GM23338 (cell line): Measurements from ENCODE around the gene SLC18A2. TPM values are rescaled to one million over a fixed set of nuclear protein-coding genes. Genes with fewer than 3 reads are reported as not detected.

ENCODE experiments used
- ATAC-seq: fragments of 200-7000 bp; cut with Tn5 transposase; 3 replicates; pipeline ENCODE4 v1.9.1; 2020
- DNase-seq: peaks from one replicate; pipeline ENCODE4 v3.0.0-alpha.2; 2015; ENCODE audit warnings: low spot score
- H2AFZ ChIP-seq: fragments of 200-600 bp; sonication (generic); 2 replicates; pipeline ENCODE4 v1.8.0; 2016; ENCODE audit warnings: antibody characterized with exemption, mild to moderate bottlenecking, moderate library complexity
- H3F3A ChIP-seq: fragments of 200-600 bp; sonication (generic); replicated peaks from 2 replicates; pipeline ENCODE4 v1.8.0; 2017; ENCODE audit warnings: antibody characterized with exemption, mixed run types, low read depth
- H3K27ac ChIP-seq: fragments of 200-600 bp; sonication (generic); 2 replicates; pipeline ENCODE4 v1.6.1; 2016; ENCODE audit warnings: low read depth
- H3K27me3 ChIP-seq: fragments of 200-600 bp; sonication (generic); 2 replicates; pipeline ENCODE4 v1.8.0; 2016; ENCODE audit warnings: mild to moderate bottlenecking, mixed run types, moderate library complexity; ENCODE audit not compliant: insufficient read depth
- H3K36me3 ChIP-seq: fragments of 200-600 bp; sonication (generic); 2 replicates; pipeline ENCODE4 v1.8.0; 2016; ENCODE audit warnings: mild to moderate bottlenecking; ENCODE audit not compliant: insufficient read depth
- H3K4me1 ChIP-seq: fragments of 200-600 bp; sonication (generic); 2 replicates; pipeline ENCODE4 v1.8.0; 2016; ENCODE audit warnings: mild to moderate bottlenecking, moderate library complexity; ENCODE audit not compliant: insufficient read depth
- H3K4me2 ChIP-seq: fragments of 200-600 bp; sonication (generic); 2 replicates; pipeline ENCODE4 v1.7.1; 2017; ENCODE audit warnings: mixed run types
- H3K4me3 ChIP-seq: fragments of 200-600 bp; sonication (generic); 2 replicates; pipeline ENCODE4 v1.6.1; 2016; ENCODE audit warnings: mixed run types
- H3K79me2 ChIP-seq: fragments of 200-600 bp; sonication (generic); replicated peaks from 2 replicates; pipeline ENCODE4 v1.8.0; 2017; ENCODE audit warnings: mild to moderate bottlenecking; ENCODE audit not compliant: insufficient read depth
- H3K9me2 ChIP-seq: fragments of 200-600 bp; sonication (generic); 2 replicates; pipeline ENCODE4 v1.8.0; 2017; ENCODE audit not compliant: insufficient read depth
- H4K20me1 ChIP-seq: fragments of 200-600 bp; sonication (generic); replicated peaks from 2 replicates; pipeline ENCODE4 v1.8.0; 2017; ENCODE audit warnings: mild to moderate bottlenecking; ENCODE audit not compliant: insufficient read depth
- H3K27ac Mint-ChIP-seq: 2 replicates; pipeline ENCODE4 v1.8.0; 2020; ENCODE audit warnings: inconsistent platforms, mild to moderate bottlenecking, moderate library complexity, mixed read lengths
- H3K27me3 Mint-ChIP-seq: 3 replicates; pipeline ENCODE4 v1.8.0; 2022; ENCODE audit warnings: low read depth, mild to moderate bottlenecking, moderate library complexity, mixed read lengths, inconsistent platforms; ENCODE audit not compliant: insufficient read depth, poor library complexity
- H3K36me3 Mint-ChIP-seq: 3 replicates; pipeline ENCODE4 v1.8.0; 2021; ENCODE audit warnings: low read depth, mild to moderate bottlenecking, inconsistent platforms, moderate library complexity, mixed read lengths
- H3K4me1 Mint-ChIP-seq: 3 replicates; pipeline ENCODE4 v1.8.0; 2020; ENCODE audit warnings: mild to moderate bottlenecking, inconsistent platforms, mixed read lengths
- H3K4me3 Mint-ChIP-seq: 3 replicates; pipeline ENCODE4 v1.8.0; 2021; ENCODE audit warnings: moderate library complexity, mild to moderate bottlenecking, inconsistent platforms, mixed read lengths
- H3K9me3 Mint-ChIP-seq: 3 replicates; pipeline ENCODE4 v1.8.0; 2020; ENCODE audit warnings: moderate library complexity, mild to moderate bottlenecking, inconsistent platforms, mixed read lengths
- EZH2 ChIP-seq: fragments of 200-600 bp; sonication (generic); IDR thresholded peaks from one replicate; pipeline ENCODE4 v1.8.0; 2017; ENCODE audit warnings: antibody characterized with exemption, mild to moderate bottlenecking, low read depth; ENCODE audit not compliant: unreplicated experiment
- JUNB ChIP-seq: IDR thresholded peaks from one replicate; pipeline ENCODE4 v1.6.1; 2016; ENCODE audit warnings: antibody characterized with exemption; ENCODE audit not compliant: unreplicated experiment
- NANOG ChIP-seq: IDR thresholded peaks from 2 replicates; pipeline ENCODE4 v1.6.1; 2016; ENCODE audit warnings: antibody characterized with exemption, borderline replicate concordance
- POLR2AphosphoS5 ChIP-seq: IDR thresholded peaks from 2 replicates; pipeline ENCODE4 v1.6.1; 2016; ENCODE audit warnings: antibody characterized with exemption, low read depth
- STAT1 ChIP-seq: IDR thresholded peaks from one replicate; pipeline ENCODE4 v1.6.1; 2016; ENCODE audit warnings: antibody characterized with exemption; ENCODE audit not compliant: unreplicated experiment
- polyA plus RNA-seq: library from polyadenylated mRNA; unstranded; fragments of >200 nt; fragmentation: Nextera tagmentation; extraction: Ambion mirVana; gene quantifications from 2 replicates; pipeline ENCODE4 v1.2.1, GENCODE V29; 2016
- total RNA-seq: library from RNA; depleted of rRNA; stranded (reverse); fragments of >200 nt; shearing (Covaris generic); gene quantifications from 2 replicates; pipeline ENCODE4 v1.2.3, GENCODE V29; 2014
- TF ChIP-seq, protein P1 (sequence below), 2 experiments: fragments of 200-600 bp in 1 of 2; sonication (generic) in 1 of 2; conservative IDR thresholded peaks; 2 replicates each; pipeline versions ENCODE4 v1.5.1 to v1.6.1; 2016 to 2017; ENCODE audit warnings: antibody characterized with exemption in 2 of 2, low read depth in 2 of 2, mild to moderate bottlenecking in 2 of 2, moderate library complexity in 1 of 2
- TF ChIP-seq, protein P2 (sequence below): IDR thresholded peaks from one replicate; pipeline ENCODE4 v1.6.1; 2018; ENCODE audit warnings: antibody characterized with exemption; ENCODE audit not compliant: unreplicated experiment

SLC18A2 gene
- total and polyA plus RNA-seq, 2 experiments from 2014 or later, result 4.3 to 8.7 TPM

- DNase-seq, result no peak
- TF ChIP-seq, protein P1, sequence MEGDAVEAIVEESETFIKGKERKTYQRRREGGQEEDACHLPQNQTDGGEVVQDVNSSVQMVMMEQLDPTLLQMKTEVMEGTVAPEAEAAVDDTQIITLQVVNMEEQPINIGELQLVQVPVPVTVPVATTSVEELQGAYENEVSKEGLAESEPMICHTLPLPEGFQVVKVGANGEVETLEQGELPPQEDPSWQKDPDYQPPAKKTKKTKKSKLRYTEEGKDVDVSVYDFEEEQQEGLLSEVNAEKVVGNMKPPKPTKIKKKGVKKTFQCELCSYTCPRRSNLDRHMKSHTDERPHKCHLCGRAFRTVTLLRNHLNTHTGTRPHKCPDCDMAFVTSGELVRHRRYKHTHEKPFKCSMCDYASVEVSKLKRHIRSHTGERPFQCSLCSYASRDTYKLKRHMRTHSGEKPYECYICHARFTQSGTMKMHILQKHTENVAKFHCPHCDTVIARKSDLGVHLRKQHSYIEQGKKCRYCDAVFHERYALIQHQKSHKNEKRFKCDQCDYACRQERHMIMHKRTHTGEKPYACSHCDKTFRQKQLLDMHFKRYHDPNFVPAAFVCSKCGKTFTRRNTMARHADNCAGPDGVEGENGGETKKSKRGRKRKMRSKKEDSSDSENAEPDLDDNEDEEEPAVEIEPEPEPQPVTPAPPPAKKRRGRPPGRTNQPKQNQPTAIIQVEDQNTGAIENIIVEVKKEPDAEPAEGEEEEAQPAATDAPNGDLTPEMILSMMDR (conservative IDR thresholded peaks at IDR 0.05; ENCODE audit: low read depth in 2 of 2), result peak in 1 of 2 experiments; percentile 52; a peak in 2 of 4 replicates
- no peak for TF ChIP-seq JUNB
- H3K4me1 ChIP-seq, result peaks cover 11% of the 10 kb centered on the region
- Mint-ChIP-seq H3K36me3 (peaks cover under 1% of the 10 kb centered on the region; the same call in 2 of the 3 replicates), H3K4me1 (peaks cover 18% of the 10 kb centered on the region), H3K27me3 (no peaks in the 10 kb centered on the region), H3K9me3 (no peaks in the 10 kb centered on the region), H3K27ac (no peak overlapping the region), H3K4me3 (no peak overlapping the region)
- no peak overlapping the region for H2AFZ ChIP-seq
- no peaks in the 10 kb centered on the region for H3F3A ChIP-seq
- H3K27me3 ChIP-seq, result no peaks in the 10 kb centered on the region
- no peak overlapping the region for H3K4me3 ChIP-seq
- no peaks in the 10 kb centered on the region for H3K36me3 ChIP-seq
- H4K20me1 ChIP-seq, result peaks cover 8% of the 10 kb centered on the region
- H3K79me2 ChIP-seq, result peaks cover 6% of the 10 kb centered on the region
- H3K4me2 ChIP-seq, result no peak overlapping the region
- no peaks in the 10 kb centered on the region for H3K9me2 ChIP-seq
- no peak overlapping the region for H3K27ac ChIP-seq
- no peak for ATAC-seq
These were observed 78.0 kb downstream of the SLC18A2 start for GRCh38 chr10:117318909-117319308.

DNA sequence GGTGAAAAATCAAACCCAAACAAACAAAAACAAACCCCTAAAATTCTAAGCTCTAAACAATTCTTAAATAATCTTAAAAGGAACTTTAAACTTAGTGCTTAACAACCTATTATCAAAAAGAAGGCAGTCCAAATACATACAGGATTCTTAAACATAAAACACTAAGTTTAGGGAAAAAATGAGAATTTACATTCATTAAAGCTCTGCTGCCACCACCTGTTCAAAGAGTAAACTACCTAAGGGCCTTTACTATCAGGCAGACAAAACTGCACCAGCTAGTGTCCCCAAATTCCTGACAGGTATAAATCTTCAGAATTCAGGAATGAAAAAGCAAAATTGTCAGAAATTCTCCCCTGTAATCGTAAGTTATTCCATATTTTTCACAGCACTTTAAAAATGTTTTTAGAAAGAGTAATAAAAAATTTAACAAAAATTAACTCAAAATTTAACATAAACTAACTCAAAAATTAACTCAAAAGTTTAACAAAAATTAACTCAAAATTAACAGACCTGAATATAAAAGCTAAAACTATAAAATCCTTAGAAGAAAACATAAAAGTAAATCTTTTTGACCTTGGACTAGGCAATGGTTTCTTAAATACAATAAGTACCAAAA is 79.2 kb downstream of the SLC18A2 start:
- no peak overlapping the region for H3K4me2 ChIP-seq
- no peak overlapping the region for H3K4me3 ChIP-seq
- H3K4me3 Mint-ChIP-seq, result no peak overlapping the region
- H3K4me1 Mint-ChIP-seq, result peaks cover 20% of the 10 kb centered on the region
- no peaks in the 10 kb centered on the region for H3K36me3 ChIP-seq
- H3K27ac ChIP-seq, result no peak overlapping the region
- peaks cover 12% of the 10 kb centered on the region; the same call in 2 of the 3 replicates for H3K36me3 Mint-ChIP-seq
- H3K27me3 ChIP-seq, result no peaks in the 10 kb centered on the region
- H3K9me2 ChIP-seq, result no peaks in the 10 kb centered on the region
- TF ChIP-seq POLR2AphosphoS5, result no peak
- TF ChIP-seq, protein P1 (conservative IDR thresholded peaks at IDR 0.05; ENCODE audit: low read depth in 2 of 2), result peak; percentile 65 to 74
- no peak for TF ChIP-seq JUNB
- no peak for TF ChIP-seq NANOG
- no peak for TF ChIP-seq EZH2
- TF ChIP-seq, protein P2, sequence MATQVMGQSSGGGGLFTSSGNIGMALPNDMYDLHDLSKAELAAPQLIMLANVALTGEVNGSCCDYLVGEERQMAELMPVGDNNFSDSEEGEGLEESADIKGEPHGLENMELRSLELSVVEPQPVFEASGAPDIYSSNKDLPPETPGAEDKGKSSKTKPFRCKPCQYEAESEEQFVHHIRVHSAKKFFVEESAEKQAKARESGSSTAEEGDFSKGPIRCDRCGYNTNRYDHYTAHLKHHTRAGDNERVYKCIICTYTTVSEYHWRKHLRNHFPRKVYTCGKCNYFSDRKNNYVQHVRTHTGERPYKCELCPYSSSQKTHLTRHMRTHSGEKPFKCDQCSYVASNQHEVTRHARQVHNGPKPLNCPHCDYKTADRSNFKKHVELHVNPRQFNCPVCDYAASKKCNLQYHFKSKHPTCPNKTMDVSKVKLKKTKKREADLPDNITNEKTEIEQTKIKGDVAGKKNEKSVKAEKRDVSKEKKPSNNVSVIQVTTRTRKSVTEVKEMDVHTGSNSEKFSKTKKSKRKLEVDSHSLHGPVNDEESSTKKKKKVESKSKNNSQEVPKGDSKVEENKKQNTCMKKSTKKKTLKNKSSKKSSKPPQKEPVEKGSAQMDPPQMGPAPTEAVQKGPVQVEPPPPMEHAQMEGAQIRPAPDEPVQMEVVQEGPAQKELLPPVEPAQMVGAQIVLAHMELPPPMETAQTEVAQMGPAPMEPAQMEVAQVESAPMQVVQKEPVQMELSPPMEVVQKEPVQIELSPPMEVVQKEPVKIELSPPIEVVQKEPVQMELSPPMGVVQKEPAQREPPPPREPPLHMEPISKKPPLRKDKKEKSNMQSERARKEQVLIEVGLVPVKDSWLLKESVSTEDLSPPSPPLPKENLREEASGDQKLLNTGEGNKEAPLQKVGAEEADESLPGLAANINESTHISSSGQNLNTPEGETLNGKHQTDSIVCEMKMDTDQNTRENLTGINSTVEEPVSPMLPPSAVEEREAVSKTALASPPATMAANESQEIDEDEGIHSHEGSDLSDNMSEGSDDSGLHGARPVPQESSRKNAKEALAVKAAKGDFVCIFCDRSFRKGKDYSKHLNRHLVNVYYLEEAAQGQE, result no peak
- TF ChIP-seq STAT1, result no peak
- DNase-seq (peak; percentile 71), ATAC-seq (no peak; the same call in 1 of the 3 replicates)
- peaks cover 8% of the 10 kb centered on the region for H4K20me1 ChIP-seq
- no peaks in the 10 kb centered on the region for H3F3A ChIP-seq
- H3K79me2 ChIP-seq, result peaks cover 15% of the 10 kb centered on the region
- H2AFZ ChIP-seq, result no peak overlapping the region
- no peaks in the 10 kb centered on the region for H3K27me3 Mint-ChIP-seq
- no peak overlapping the region for H3K27ac Mint-ChIP-seq
- H3K4me1 ChIP-seq, result peaks cover 18% of the 10 kb centered on the region
- H3K9me3 Mint-ChIP-seq, result peaks cover 4% of the 10 kb centered on the region; the same call in 2 of the 3 replicates
